Eye (tissue), 1 donor: ENCODE results near the gene BEND5.
A peak's percentile ranks its signal among the peaks of the same experiment; 100 is the strongest.

ENCODE experiments used
- DNase-seq: peaks from one replicate; pipeline ENCODE4 v3.0.0-alpha.2; 2015

Gene BEND5

DNA sequence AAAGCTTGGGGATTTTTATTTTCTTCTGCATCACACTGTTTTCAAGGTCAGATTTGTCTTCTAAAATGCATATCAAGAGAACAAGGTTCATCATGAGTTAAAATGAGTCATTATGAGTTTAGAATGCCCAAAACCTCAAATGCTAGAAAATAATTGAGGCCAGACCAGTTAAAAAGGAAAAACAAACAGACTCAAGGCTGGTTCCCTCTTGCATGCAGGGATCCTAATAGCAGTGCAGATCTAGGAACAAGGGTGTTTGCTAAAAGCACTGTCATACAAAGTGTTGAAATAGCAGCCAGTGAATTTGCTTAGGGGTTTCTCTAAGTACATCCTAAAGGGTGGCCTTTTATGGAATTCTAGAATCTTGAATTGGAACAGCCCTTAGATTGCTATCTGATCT, 15.3 kb downstream of the BEND5 start:
- no peak for DNase-seq

DNA sequence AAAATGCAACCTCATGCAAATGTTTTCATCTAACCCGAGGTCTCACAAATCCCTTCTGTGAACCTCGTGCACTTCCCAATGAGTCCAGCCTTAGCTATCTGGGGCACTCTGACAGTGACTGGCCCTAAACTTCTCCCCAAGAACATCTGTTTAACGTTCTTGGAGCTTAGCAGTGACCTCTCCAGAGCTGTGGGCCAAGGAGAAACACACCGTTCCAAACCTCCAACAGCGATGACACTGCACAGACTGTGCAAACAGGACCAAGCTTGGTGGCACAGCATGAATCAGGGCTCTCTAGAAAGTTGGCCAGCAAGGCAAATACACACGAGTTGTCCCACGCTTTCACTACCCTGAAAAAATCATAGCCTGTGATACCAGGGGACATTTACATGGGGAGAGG, 15.8 kb downstream of the BEND5 start:
- DNase-seq, result no peak

DNA sequence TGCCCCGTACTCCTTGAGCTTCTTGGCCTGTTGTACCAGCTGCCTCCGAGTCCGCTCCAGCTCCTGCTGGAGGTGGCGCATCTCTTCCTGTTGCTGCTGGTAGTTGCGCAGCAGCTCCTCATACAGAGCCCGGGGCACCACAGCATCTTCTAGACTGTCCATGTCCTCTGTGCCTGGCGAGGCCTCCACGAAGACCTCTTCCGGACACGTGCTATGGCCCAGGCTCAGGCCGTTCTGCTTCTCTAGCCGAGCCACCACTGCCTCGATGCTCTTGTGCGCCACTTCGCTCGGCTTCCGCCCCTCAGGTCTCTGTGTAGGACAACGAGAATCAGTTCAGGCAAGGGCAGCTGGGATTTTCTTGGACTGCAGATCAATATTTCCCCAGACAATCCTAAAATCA, 17.7 kb downstream of the BEND5 start:
- DNase-seq, result no peak

DNA sequence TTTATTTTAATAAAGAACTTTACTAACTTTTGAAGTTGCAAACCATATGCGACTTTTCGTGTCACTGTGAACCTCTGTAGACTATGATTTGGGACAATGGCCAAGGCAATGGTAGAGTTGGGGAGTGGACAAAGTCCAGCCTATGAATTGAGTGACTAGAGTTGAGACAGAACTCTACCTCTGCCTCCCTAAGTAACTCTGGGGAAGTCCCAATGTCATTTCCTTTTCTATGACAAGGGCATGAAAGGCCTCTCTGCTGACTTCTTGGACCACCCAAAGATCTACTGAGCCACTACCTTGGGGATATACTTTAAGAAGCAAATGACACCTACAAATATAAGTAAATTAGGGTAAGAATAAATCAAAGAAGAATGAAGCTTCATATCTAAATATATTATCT, 19.3 kb downstream of the BEND5 start:
- DNase-seq, result no peak

DNA sequence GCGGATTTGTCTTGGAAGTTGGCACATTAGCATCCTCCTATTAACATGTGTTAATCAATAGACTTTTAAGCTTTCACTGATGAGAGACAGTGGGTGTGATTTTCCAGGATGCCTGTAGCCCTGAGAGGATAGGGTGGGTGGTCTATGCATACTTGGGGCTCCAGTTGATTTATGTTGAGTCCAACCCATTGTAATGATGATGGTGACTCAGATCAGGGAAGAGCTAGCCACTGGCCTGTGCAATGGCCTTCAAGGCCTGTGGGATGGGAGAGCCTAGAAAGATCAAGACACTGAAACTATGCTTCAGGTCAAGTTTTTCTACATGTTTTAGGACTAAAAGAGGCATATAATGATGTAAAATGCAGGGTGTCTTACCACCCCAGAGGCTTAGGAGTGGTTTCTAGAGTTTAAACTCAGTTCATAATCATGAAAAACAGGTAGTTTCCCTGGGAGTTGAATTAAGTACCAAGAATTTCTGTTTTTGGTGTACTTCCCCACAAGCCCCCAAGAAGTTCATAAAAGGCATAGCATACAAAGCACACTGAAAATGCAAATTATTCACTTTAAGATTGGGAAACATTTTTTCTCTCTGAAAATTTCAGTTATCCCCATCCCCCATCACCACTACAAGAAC, 19.9 kb downstream of the BEND5 start:
- DNase-seq, result no peak

DNA sequence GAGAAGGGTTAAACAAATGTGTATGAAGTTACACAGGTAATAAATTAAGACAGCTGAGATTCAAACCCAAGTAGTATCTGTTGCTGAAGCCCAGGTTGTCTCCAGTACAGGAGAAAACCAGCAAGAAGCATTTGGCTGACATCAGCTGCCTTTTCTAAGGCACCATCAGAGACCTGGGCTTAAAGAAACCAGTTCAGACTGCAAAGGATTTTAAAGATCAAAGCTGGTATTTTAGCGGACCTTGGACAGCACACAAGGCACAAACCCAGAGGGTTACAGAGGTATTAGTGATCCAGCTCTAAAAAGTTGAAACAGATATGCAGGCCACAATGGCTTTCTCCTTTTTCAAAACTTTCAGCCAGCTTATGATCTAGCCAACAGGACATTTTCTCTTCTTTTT, 23.4 kb downstream of the BEND5 start:
- DNase-seq, result no peak

DNA sequence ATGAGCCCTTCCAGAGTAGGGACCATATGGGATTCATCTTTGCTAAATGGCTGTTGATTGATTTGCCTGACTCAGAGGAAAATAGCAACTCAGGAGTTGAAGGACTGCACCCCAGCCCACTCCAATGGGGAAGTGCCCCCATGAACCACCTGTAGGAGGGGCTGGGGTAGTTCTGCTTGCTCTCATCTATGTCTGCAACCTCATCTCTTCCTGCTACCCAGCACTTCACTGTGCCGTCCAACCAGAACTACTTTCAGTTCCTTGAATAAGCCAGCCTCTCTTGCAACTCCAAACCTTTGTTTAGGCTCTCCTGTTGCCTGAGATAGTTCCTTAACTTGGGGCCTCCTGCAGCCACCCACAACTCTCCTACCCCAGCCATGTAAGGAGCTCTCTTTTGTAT, 26.6 kb downstream of the BEND5 start:
- peak; percentile 15 for DNase-seq

DNA sequence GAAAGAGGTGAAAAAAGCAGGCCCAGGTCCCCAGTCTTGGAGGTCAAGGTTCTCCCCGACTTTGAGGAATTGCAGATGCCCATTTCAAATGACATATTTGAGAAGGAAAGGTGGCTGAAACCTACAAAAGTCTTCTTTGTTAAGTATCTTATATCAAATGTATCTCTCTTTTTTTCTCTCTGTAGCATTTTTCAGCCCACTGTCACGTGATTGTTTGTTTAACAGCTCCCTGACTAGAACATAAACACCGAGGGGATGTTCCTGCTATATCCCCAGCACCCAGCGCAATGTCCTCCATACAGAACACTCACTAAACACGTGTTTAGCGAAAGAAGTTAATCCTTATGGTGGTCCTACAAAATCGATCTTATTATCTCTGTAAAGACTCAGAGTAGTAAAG, 27.6 kb downstream of the BEND5 start:
- no peak for DNase-seq

DNA sequence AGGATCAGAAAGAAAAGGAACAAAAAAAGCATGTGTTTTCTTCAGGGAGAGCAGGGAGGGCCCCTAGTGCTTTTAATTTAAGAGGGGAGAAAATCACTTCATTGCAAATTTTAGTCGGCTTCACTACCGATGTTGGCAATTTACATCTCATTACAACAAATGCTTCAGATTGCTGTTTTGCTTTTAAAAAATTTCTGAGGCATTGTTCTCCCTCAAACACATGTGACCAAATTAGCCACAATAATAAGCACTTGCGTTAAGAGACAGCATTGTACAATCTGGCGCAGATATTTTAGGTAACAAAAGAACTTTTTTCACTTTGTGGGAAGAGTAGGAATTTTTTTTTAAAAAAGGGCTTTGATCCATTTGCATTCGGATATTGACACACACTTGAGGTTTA, 29.8 kb downstream of the BEND5 start:
- no peak for DNase-seq

DNA sequence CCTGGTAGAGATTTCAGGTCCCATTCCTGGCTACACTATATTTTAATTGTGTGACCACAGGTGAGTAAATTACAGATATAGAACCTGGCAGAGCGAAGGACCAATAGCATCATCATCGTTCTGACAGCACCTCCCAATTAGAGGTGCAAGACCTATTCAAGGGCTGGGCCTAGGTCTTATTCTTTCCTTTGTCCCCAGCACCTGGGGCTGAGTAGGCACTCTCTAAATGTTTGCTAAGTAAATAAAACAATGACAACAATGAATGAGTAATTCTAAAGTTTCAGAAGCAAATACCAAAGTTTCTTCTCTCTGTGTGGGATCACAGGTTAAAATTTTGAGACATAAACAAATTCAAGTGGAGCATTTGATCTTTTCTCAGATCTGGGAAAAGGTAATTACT, 32.7 kb downstream of the BEND5 start:
- DNase-seq, result no peak

DNA sequence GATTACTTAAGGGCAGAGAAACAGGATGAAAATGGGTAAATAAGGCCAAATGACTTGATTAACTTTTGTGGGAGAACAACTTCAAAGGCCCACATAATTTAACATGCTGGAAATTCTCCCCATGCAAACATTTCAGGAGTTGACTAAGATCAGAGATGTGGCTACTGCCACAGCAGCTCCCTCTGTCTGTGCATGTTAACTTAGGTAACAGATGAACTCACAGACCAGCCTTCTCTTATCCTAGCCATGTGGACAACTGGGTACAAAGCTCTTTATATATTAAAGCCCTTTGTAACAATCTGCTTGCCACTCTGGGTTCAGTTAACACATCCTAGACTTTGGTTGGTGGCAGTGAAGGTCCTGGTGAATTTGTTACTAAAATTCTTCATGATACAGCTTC, 33.2 kb downstream of the BEND5 start:
- no peak for DNase-seq

DNA sequence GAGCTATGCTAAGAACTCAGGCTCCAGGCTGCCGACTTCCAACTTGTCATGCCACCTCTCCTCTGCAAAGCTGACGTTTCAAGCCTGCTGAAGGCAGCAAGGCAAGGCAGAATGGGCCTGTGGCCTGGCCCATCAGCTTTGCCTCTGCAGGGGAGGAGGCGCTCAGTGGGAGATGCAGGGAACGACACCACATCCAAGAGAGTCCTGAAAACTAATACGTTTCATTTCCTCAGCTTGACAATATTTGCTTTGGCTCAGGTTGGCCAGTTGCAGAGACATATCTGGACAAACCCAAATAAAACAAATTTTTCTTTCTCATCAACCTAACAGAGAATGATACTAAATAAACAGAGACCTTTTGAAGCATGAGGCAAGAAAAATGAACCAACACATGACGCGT, 35.3 kb downstream of the BEND5 start:
- DNase-seq, result no peak

DNA sequence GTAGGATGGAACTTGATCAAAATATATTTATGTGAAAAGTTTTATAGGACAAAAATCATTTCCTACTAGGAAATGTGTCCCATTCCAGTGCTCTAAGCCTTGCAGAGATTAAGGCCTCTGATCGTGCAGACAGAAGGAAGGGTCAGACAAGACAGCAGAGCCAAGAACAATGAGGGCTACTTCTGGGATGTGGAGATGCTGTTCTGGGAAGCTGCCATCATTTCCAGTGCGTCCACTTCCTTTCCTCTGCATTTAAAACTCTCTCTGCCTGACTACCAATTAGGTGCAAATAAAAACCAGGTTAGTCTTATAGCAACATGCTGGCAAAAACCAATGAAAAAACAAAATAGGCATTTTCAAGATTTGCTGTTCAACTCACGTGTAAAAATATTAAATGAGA, 36.1 kb downstream of the BEND5 start:
- DNase-seq, result no peak

DNA sequence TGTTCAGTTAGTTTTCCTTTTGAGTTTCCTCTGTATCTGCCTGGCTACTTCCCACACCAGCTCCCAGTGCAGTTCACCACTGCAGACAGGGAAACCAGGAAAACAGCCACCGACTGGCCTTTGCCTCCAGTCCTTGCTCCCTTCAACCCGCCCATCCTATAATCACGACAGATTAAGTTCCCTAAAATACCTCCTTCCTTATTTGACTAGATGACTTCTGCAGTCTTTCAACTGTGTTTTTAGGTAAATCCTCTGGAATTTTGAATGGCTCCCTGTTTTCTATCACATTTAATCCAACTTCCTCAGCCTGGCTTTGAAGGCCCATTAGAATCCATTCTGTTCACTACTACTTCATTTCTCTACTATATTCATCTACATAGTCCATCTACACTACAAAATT, 37.6 kb downstream of the BEND5 start:
- DNase-seq, result no peak

DNA sequence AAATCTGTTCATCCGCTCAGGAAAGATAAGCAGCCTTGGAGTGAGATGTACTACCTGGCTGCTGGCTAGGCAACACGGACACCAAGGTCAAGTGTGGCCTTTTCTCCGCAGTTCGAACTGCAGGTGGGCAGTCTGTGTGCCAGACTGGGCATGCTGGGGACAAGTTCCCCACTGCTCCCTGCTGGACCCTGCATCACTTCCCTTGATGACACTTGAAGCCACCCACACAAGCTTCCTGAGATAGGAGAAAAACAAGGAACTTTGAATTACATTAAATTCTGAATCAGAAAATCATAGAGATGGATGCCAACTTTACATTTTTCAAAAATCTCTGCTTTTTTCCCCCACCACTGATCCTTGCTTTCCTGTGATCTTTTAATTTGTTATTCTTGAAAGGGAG, 38.3 kb downstream of the BEND5 start:
- no peak for DNase-seq

DNA sequence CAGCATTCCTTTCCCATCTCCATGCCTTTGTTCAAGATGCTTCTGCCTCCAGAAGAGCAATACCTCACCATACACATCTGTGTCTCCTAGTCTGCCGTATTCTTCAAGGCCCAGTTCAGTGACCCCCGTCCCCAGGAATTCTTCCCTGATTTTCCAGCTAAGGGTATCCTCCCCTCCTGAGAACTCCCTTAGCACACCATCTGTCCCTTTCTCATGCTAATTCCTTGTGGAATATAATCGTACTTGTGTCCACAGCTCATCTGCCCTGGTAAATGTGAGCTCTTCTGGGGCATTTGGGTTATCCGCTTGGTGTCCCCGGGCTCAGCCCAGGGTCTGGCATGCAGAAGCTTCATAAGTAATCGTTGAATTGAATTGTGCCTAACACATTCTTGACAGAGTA, 40.9 kb downstream of the BEND5 start:
- DNase-seq, result no peak

DNA sequence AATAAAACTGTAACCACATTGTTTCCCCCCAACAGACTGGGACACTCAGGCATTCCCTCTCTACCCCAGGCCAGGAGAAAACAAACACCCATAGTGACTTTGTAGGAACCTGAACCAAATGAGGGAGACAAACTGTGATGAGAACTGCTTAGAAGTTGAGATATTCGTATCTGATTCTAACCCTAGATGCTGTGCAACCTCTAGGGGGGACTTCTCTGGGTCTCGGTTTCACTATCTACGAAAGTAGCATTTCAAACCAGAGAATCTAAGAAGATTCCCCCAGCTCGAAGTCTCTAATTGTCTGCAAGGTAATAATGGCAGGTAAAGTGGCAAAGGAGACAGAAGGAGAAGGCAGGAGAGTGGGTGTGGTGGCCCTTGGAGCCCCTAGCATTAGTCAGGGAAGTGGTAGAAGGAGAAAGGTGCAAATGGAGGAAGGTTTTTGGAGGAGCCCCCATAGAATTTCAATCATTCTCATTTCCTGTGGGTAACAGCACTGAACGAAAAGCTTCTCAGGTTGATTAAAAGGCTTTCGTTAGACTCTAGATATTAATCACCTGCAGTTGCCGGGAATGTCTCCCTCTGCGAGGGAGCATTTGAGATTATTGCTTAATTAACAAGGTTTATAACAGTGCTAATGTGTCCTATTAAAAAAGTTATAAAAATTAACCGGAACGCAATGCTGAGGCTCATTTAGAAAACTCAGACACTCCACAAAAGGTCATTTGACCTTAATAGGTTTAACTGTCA, 46.4 kb downstream of the BEND5 start:
- no peak for DNase-seq

DNA sequence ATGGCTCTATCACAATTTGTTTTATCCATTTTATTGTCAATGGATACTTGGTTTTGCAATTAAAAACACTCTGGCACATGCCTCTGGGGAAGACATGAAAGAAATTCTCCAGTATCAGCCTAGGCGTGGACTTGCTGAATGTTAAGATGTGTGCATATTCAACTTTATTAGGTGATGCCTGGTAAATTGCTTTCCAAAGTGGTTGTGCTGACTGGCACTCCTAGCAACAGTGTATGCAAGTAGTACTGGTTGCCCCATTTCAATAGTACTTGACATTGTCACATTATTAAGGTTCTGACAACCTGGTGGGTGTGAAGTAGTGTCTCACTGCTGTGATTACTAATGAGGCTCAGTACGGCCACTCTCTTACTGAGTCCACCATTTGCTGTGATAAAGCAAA, 48.1 kb downstream of the BEND5 start:
- no peak for DNase-seq

DNA sequence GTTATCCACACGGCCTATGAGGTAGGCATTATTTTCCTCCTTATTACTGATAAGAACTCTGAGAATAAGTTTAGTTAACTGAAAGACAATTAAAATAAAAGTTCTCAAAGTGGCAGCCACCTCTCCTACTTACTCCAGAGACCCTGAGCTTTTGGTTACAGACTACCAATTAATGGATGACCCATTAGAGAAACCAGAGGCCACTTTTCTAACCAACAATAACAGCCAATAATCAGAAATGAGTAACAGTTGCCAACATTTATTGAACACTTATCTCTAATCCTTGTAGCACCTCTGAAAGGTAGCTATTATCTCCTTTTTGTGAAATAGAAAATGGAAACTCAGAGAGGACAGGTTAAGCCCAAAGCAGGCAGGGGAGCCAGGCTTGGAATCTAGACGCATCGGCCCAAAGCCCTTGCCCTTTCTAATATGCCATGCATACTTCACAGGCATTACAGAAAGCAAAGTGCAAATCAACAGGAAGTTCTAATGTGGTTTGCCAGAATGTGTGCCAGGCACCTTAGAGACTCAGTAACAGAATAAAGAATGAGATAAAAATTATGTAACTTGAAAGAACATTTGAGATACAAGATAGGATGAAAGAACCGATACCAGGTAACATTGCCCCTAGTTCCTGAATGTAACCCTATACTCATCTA, 50.0 kb downstream of the BEND5 start:
- DNase-seq, result no peak

DNA sequence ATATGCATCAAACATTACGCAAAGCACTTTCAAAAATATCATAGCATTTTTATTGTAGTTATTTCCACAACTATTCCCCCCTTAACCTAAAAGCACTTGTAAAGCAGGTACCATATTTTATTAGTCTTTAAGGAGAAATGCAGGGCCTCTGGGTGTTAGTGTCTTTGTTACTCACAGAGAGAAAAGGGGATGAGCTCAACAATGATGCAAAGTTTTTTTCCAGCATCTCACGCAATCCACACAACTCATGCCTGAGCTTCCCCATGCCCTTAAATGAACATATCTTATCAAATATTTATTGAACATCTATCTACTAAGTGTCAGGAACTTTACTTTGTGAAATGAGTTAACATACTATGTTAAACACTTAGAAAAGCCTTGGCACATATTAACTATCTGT, 50.6 kb downstream of the BEND5 start:
- no peak for DNase-seq

DNA sequence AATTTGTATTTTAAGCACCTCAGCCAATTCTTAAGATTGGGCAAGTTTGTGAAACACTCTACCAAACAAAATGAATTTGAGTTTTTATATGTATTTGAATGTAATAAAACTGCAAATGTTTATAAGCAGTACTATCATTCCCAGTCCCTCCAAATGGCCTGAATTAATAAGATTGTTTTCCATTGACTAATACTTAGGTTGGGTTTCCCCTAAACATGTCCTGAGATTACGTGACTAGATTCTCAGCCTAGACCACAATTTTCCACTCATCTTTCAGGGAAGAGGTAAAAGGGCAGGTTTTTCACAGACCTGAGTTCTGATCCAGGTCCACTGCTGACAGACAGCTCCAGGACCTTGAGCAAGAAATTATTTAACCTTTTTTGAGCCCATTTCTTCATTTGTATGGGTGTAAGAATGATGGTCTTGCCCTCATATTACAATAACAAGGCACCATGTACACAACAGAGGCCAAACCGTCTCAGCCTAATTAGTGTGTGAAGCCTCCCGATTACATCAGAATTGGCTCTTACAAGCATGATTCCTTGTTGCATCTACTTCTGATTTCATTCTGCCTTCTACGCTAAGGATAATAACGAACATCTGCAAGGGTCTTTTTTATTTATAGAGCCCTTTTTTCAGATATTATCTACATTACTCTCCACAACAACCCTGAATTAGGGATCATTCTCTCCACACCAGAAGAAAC, 51.2 kb downstream of the BEND5 start:
- no peak for DNase-seq

DNA sequence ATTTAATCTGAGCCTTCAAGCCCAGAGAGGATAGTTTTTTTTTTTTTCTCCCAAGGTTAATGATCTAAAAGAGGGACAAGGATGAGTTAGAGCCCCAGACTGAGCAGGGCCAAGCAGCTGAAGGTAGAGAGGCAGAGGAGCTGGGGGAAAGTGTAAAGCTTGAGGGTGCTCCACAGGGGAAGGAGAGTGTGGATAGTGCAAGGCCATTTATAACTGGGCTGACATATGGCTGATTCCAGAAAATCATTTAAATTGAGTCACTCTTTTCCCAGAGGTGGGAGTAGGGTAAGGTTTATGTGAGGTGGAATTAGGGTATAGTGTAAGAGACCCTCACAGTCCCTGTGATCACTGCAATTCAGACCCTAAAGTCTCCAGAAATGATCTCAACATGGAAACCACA, 55.8 kb downstream of the BEND5 start:
- no peak for DNase-seq

DNA sequence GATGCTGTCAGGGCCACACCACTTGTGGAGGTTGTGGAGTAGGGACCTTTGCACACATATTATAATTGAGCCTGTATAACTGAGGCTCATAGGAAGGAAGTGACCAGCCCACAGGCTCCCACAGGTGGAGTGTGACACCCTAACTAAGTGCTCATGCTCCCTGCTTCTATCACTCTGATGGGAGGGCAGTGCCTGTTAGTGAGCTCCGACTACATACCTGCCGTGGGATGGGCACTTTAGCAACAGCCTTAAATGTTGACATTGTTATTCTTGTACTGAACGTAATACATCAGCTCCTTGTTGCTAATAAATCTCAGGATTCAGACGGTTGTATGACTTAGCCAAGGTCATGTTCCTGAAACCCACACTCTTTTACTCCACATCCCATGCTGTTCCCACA, 58.0 kb downstream of the BEND5 start:
- DNase-seq, result no peak

DNA sequence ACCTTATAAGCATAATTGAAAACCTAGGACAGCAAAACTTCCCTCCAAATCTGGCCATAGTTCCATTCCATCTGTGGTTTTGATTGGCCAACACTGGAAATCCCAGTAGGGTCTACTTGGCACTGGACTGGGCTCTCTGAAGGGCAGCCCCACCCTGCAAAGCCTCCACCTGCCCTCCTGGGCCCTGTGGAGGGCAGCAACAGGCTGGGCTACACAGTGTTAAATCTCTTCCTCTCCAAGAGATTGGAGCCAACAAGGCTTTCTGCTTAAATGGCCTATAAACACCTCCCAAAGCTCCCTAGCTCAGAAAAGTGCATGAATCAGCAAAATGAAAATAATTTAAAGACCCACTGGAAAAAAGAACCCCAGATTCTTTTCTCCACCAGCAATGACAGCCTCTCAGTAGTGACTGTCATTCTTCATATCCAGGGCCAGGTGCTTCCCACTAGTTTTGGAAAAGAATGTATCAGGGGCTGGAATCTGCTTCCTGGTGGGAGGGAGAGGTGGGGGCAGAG, 58.5 kb downstream of the BEND5 start:
- DNase-seq, result no peak
